Cardiac fibroblast (primary cell): Measurements from ENCODE around the gene C14orf39.
"Not testable (repeated sequence)": the region's sequence is repeated elsewhere in the genome, so short reads cannot be mapped to it uniquely, and the experiment has no call there.

Experiments used
- DNase-seq, 2 donors: peaks; one replicate each; pipeline versions ENCODE4 v3.0.0 to v3.0.0-alpha.2; 2010; ENCODE audit warnings: low read depth in 2 of 2
- H3K4me3 ChIP-seq, 2 donors: replicated peaks in 1 of 2; 1 replicate in 1 of 2; 2 replicates in 1 of 2; pipeline ENCODE4 v1.5.1; 2011; ENCODE audit warnings: low read depth in 2 of 2, low read length in 2 of 2, mild to moderate bottlenecking in 2 of 2, moderate library complexity in 1 of 2
- TF ChIP-seq, protein P1 (sequence below): IDR thresholded peaks from one replicate; pipeline ENCODE4 v1.5.1; 2011; ENCODE audit warnings: low read depth, mild to moderate bottlenecking, low read length, inconsistent platforms

Gene C14orf39

GRCh38 chr14:60430276-60430675, 55.6 kb downstream of the C14orf39 start:
- no peak overlapping the region for H3K4me3 ChIP-seq
- no peak for DNase-seq
- TF ChIP-seq, protein P1, sequence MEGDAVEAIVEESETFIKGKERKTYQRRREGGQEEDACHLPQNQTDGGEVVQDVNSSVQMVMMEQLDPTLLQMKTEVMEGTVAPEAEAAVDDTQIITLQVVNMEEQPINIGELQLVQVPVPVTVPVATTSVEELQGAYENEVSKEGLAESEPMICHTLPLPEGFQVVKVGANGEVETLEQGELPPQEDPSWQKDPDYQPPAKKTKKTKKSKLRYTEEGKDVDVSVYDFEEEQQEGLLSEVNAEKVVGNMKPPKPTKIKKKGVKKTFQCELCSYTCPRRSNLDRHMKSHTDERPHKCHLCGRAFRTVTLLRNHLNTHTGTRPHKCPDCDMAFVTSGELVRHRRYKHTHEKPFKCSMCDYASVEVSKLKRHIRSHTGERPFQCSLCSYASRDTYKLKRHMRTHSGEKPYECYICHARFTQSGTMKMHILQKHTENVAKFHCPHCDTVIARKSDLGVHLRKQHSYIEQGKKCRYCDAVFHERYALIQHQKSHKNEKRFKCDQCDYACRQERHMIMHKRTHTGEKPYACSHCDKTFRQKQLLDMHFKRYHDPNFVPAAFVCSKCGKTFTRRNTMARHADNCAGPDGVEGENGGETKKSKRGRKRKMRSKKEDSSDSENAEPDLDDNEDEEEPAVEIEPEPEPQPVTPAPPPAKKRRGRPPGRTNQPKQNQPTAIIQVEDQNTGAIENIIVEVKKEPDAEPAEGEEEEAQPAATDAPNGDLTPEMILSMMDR = no peak

- DNase-seq = no peak
- H3K4me3 ChIP-seq = no peak overlapping the region
- TF ChIP-seq, protein P1 = no peak
These were observed 65.8 kb downstream of the C14orf39 start for GRCh38 chr14:60420050-60420449.

- DNase-seq, H3K4me3 ChIP-seq: not testable (repeated sequence)
These were observed 88.3 kb downstream of the C14orf39 start for GRCh38 chr14:60397550-60397949.

DNA sequence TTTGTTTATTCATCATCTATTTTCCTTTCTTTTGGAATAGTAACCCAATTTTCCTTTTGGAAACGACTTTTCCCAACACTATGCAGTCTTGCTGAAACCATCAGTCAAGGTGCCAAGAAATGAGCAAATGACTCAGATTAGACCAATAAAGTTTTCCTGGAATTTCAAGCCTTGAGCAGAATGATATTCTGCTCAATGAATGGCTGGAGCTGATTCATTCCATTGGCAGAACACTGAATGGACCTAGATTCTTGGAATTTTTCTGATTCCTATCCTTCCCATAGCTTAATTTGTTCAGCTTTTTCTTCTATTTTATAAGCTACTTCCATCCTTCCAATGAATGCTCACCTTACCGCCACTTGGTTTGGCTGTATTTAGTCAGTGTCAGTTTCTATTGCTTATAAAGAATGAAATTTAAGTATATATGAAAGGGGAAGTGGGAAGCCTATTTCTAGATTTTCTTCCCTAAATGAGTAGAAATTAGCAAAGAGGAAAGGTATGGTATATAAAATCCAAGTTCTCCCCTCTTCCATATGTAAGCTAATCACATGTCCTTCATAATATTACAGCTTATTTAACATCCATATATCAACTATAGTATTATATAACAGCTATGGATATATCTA, 89.0 kb downstream of the C14orf39 start:
- DNase-seq = peak in 1 of 2 donors; percentile 1
- TF ChIP-seq, protein P1 = no peak
- H3K4me3 ChIP-seq = no peak overlapping the region
